NCI-H2171 treated with DMSO at 0.1 percent for 48 hours (cell line): Measurements from ENCODE around the gene STXBP4.
"Not testable (repeated sequence)": the region's sequence is repeated elsewhere in the genome, so short reads cannot be mapped to it uniquely, and the experiment has no call there.

Experiments used
- DNase-seq: peaks from one replicate; lab custom pipeline; 2025; lab: John Stamatoyannopoulos, UW

STXBP4 gene

DNA sequence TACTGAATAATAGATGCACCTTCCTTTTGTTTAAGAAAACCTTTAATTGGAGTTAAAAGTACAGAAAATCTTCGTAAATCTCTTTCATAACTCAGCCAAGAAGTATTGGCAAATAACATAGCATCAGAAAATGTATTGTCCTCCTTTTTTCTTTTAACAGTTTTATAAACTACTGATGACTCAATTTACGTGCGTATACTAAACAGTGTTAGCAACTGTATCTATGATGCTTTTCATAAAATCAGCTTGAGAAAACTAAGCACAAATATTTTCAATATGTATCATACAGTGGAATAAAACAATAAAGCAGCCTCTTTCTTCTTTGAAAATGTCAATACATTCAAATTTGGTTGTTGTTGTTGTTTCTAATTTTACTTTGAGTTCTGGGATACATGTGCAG, 88.6 kb downstream of the STXBP4 start:
- no peak for DNase-seq

DNA sequence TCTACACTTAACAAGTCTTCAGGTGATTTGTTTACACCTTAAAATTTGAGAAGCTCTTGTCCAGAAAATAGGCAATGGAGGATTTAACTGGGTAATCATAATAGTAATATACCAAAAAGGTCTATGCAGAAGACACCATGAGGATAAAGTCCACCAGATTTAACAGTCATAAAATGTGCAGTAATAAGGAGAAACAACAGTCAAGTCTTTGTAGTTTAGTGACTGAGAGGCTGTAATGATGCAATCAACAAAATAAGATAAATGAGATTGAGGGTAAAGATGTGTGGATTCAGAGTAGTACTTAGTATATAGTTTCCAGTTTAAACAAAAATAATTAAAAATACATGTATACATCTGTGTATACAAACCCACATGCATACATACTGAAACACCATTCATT, 91.2 kb downstream of the STXBP4 start:
- DNase-seq, result no peak

DNA sequence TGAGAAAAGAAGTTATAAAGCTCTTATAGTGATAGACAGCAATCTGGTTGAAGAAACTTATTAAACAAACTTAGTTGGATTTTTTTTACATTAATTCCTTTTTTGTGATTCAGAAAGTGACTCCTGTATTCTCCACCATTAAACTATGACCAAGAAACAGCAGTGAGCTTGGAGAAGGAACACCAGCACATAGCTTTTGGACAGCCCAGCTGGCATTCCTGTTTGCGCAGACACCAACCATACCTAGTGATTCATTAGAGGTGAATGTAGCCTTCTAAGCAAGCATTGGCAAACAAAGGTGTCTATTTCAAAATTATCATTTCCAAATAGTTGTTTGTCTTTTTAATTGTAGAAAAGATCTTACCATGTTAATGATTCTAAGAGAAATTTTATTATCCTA, 94.4 kb downstream of the STXBP4 start:
- no peak for DNase-seq

DNA sequence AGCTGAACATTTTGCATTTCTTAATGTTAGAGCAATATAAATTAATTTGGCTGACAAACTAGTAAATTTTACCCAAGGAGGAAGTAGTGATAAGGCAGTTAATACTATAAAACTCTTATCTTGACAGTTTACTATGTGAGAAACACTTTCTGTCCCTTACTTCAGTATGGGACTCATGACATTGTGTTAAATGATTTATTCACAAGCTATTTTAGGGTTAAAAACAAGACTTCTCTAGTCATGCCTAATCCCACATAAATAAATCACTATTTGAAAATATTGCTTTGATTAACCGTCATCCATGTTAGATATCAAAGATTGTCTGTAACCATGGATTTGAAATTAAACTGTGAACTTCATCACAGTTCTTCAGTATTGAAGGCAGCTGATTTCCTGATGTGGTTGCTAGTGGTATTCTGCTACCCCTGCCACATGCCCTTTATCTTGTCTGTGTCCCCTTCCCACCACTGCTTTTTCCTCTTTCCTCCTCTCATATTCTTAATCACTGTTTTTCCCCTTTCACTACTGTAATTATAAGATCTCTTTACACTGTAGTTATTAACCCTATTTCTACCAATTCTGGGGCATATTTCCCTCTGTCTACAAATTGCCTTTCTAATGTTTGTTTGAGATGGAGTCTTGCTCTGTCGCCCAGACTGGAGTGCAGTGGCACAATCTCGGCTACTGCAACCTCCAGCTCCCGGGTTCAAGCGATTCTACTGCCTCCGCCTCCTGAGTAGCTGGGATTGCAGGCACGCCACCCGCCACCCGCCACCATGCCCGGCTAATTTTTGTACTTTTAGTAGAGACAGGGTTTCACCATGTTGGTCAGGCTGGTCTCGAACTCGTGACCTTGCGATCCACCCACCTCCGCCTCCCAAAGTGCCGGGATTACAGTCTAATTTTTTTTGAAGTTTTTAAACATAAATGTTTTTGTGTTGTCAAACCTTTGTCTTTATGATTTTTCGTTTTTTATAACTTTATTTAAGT, 95.6 kb downstream of the STXBP4 start:
- no peak for DNase-seq

DNA sequence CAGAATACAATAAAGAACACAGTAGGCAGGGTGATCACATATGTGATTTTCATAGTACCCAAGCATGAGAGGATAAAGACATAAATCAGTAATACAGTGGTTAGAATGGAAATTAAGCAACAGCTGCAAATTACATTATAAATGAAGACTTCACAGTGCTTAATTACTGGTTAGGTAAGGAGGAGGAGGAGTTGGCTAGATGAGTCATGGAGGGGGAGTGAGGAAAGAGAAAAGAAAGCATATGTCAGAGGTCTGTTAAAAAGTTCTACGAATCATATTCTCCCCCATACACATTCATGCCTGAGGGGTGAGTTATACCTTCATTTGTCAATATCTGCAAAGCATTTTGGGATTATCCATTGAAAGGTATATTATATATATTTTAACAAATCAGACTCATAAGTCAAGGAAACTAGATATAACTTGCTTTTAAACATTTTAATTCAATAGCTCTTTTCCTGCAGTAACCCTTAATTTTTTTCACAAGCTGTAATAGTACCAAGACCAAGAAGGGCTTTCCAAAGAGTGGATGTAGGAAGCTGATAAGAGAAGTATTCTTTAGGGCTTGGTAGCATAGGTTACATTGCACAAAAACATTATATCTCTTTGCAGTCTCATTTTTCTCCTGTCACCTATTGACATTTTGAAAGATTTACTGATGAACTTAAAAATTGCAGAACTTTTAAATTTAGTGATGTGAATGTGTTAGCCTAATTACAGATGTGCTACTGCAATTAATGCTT, 99.3 kb downstream of the STXBP4 start:
- DNase-seq, result no peak

DNA sequence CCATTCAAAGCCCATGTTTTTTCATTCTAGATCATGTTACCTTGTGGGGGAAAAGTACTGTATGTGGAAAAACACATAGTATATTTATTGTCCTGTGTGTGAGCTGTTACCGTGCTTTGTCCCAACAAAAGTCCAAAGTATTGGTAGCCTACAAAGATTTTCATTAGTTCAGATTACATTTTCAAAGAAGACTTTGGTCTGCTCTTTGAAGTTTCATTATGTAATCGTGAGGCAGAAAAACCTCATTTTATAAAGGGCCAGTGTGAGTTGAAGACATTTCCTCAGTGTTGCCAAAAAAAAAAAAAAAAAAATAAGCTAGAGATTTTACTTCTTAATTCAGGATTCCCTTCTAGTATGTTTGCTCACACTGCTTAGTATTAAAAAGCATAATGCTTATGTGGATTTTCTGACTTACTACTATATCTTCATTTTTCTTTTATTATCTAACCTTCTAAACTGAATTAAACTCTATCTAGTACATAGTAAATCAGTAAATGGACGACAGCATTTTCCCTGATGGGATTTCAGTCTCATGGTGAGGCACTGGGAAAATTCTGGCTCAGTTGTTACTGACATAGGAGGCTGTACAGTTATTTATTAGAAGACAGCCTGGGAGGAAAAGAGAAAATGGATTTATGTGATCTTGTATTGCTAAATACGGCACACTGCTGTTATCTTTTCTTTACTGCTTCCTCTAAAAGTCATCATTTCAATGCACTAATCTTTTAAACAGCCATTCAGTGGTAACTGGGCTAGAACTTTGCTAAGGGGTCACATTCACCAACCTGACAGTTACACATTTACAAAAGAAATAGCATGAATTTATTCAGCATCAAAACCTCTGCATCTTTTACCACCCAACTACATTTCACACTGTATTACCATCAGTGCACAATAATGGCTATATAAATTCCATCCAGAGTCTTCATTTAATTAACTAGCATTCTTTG, 100.6 kb downstream of the STXBP4 start:
- no peak for DNase-seq

DNA sequence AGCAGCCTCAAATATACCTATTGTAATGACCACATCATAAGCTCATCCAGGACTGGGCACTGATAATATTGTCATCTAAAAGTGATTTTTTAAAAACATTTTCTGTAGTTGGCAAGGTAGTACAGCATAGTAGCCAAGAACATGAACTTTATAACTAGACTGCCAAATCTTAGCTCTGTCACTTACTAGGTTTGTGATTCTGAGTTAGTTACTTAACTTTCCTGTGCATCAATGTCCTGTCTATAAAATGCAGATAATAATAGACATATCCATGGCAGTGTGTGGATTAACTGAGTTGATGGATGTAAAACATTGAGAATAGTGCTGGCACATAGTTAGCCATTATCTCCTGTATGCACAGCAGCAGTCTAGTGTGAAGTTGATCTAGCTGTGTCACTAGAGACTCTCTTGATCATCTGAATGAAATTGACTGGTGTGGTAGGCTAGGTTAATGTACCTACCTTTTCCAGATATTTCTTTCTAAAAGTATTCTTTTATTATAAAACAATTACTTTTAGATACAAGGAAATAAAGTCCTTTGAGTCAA, 101.5 kb downstream of the STXBP4 start:
- no peak for DNase-seq

DNA sequence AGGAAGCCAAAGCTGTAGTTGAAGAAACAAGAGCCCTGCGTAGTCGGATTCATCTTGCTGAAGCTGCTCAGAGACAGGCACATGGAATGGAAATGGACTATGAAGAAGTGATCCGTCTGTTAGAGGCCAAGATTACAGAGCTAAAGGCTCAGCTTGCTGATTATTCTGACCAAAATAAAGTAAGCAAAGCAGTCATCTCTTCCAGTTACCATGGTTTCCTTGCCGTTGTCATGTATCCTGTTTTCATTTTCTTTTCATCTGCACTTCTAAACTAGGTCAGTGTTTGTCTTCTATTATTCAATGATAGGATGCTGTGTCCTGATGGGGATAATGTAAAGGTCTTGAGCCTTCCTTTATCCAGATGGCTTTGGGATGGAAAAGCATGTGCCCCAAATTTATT, 104.3 kb downstream of the STXBP4 start:
- DNase-seq, result no peak

DNA sequence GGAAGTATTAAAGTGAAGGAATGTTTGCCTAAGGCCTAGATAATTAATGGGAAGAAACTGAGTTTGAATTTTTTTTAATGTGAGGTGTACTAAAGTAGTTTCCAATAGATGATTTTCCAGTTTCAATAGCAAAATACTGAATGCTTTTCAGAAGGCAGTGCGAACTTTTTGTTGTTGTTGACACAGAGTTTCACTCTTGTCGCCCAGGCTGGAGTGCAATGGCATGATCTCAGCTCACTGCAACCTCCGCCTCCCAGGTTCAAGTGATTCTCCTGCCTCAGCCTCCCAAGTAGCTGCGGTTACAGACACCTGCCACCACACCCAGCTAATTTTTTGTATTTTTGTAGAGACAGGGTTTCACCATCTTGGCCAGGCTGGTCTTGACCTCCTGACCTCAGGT, 104.9 kb downstream of the STXBP4 start:
- DNase-seq, result not testable (repeated sequence)

DNA sequence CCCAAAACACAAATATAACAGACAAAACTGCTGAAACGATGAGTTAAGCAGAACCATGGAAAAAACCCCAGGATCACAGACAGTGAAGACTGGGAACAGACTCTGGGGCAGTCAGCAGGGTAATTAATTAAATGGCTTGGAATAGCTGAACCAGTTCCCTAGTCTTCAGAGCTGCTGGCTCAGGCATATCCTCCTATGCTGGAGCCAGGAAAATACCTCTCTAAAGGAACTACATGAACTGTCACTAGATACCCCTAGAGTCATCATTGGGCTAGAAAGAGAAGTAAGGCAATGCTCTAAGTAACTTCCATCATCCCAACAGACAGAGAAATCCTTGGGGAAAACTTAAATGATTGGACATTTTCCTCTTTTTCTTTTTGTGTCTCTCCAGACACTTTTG, 113.0 kb downstream of the STXBP4 start:
- DNase-seq, result no peak

DNA sequence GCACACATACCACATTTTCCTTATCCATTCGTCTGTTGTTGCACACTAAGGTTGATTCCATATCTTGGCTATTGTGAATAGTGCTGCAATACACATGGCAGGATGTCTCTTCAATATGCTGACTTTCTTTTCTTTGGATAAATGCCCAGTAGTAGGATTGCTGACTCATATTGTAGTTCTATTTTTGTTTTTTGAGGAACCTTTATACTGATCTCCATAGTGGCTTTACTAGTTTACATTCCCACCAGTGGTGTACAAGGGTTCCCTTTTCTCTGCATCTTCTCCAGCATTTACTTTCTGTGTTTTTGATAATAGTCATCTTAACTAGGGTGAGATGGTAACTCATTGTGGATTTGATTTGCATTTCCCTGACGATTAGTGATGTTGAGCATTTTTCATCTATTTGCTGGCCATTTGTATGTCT, 118.1 kb downstream of the STXBP4 start:
- DNase-seq, result peak; percentile 34

DNA sequence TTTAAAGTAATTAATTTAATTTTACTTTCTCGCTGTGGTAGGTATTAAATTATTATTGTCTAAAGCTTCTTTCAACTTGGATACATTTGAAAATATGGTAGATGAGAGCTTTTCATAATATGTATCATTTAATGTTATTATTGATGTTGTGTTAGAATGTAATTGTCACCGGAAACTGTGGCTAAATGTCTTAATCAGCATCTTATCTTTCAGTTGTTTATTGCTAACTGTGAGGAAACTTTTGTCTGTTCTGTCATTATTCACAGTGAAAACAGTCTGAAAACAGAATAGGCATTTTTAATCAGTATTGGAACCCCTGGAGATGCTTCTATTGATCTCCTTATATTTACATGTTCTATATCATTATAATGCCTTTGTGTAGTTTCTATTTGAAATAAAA, 120.7 kb downstream of the STXBP4 start:
- DNase-seq, result no peak

DNA sequence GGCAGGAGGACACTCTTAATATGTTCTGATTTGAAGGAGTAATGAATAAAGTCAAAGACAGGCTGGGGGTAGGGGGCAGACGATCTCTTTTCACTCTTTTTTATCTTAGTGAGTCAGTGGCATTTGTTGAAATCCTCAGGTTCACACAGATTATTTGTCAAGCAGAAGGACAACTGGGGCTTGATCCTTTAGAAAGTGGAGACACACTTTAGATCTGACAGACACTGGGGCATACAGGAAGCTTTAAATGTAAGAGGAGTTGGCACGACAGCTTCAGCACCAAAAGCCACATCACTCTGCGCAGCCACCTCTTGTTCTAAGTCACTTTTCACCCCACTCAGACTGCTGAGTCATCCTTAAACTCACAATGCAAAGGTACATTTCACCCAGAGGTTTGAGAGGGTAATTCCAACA, 121.5 kb downstream of the STXBP4 start:
- DNase-seq, result peak; percentile 8

DNA sequence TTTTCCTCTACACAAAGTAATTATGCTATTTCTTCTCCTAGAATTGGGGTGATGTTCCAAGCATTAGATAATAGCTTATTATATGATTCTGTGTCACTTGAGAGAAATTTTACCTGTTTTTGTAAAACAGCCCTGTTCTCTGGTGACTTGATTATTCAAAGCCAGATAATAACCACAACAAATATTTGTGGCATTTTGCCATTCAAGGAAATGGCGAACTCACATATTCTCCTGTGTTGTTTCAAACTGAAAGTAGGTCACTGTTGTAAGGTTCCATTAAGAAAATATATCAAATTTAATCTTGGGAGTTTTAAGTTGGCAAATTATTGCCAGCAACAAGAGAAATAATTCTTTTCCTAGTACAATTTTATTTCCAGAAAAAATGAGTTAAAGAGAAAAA, 124.8 kb downstream of the STXBP4 start:
- DNase-seq, result no peak

DNA sequence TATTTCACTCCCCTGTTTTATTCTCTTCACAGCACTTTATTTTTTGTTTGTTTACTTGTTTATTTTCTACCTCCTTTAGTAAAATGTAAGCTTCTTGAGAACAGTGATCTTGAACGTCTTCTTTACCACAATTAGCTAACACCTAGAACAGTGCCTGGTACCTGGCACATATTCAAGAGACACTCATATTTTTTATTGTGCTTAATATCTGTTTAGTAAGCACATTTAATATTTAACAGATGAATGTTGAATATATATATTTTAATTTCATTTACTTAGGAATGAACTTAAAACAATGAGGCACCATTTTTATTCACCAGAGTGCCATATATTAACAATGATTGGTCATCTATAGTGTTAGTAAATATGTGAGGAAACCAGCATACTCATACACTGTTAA, 130.2 kb downstream of the STXBP4 start:
- no peak for DNase-seq

DNA sequence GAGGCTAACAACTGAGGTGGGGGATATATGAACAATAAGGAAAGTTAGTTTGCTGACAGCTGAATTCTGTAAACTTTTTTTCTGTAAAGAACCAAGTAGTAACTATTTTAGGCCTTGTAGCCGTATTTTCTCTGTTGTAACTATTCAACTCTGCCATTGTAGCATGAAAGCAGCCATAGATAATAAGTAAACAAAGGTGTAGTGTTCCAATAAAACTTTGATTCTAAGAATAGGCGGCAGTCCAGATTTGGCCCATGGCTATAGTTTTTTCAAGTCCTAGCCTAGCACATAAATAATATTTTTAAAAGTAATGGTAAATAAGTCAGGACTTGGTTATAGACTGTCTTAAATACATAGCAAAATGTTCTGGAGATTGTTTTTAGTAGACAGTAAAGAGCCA, 142.0 kb downstream of the STXBP4 start:
- no peak for DNase-seq

DNA sequence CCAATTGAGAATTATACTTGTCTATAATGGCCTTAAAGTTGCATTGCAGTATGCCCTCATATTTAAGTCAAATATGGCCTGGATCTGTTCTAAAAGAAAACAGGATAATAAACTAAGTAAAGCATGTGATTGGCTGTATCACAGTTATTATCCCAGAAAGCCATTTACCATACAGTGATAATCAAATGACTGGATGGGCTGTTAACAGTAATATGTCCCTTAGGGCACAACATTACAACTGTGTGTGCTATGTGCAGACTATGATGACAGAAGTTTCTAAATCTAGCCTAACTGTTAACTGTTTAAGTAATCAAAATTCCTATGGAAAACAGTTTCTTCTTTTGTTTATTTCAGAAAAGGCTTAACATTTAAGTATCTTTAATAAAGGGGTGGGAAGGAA, 145.7 kb downstream of the STXBP4 start:
- DNase-seq, result no peak

DNA sequence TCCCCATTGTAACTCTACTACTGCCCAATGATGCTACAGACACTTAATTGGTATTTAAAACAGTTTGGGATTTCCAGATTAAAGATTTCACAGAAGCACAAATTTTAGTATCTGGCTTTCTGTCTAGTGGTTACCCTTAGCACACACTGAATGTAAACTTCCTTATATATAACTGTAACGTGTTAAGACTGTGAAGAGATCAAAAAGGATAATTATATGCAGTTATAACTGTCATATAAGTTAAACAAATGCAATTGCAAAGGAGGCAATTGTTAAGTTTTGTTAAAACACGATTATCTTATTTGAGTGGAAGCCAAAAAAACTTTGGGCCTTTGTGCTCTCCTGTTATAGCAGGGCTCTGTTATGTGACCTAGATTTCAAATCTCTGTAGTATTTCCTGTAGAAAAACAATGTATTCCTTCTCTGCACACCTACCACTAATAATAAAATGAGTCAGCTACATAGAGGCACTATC, 147.9 kb downstream of the STXBP4 start:
- no peak for DNase-seq

DNA sequence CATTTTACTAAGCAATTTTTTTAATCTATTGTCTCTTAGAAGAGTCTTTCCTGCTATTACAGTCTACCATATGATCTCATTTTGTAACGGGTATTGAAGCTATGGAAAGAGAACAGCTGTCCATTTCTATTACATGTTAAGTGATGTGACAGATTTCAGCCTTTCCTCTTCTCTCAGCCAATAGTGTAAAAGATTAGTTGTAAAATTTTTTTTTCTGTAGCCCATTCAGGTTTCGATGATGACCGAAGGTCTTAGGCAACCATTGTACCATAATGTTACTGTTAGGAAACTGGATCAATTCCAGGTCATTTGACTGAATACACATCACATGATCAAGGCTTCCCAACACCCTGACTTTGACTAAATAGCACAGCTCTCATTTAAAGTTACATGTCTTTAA, 148.6 kb downstream of the STXBP4 start:
- peak; percentile 50 for DNase-seq

DNA sequence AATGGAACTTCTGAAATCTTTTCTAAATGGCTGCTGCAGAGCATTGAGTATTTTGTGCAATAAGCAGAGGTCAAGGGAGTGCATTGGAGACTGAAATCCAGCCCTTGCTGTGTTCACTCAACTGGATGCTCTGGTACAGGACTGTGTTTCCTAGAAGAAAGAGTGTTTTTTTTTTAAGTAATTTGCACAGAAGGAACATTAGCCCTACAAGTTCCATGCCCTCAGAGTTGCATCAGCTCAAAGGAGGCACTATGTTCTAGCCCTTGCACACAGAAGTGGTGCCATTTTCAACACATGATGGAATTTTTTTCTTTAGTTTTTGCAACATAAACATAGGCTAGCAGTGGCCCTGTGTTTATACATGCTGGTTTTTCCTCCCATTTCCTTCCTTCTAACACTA, 152.1 kb downstream of the STXBP4 start:
- DNase-seq, result no peak

DNA sequence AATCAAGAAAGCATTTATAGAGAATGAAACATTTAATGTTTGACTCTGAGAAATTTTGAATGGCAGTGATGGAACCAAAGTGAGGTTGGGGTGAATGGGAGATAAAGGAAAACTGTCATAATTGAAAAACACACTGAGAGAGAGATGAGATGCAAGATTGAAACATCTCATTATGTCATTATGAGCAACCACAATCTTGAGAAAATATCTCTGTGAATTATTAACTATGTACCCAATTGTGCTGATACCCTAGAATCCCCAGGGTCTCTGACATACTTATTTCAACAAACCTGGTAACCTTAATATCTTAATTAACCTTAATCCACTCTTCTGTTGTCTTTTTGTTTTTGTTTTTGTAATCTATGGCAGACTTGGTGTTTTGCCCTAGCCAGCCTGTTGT, 152.7 kb downstream of the STXBP4 start:
- DNase-seq, result no peak

DNA sequence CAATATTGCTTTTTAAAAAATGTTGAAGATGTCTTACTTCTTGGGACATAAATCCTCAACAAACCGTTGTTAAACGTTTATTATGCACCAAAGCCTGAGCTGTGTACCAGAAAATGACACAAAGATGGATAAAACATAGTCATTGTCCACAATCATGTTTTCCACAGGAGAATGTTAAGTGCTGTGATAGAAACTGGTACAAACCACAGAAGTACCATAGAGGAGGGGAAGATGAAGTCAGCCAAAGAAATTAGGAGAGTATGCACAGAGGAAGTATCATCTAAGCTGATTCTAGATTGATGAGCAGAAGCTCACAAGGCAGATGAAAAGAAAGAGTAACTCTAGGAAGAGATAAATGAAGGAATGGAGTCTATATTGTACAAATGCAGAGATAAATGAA, 153.5 kb downstream of the STXBP4 start:
- no peak for DNase-seq
